Measurements from ENCODE around the gene PSMA4.

- TF ChIP-seq CTCF (IDR thresholded peaks at IDR 0.05 in 2 of 3, conservative IDR thresholded peaks at IDR 0.05 in 1 of 3; ENCODE audit: control insufficient read depth in 2 of 3, extremely low read depth in 1 of 3, insufficient read depth in 1 of 3, low read depth in 3 of 3, low read length in 3 of 3) (no peak), POLR2AphosphoS2 (IDR thresholded peaks at IDR 0.05; ENCODE audit: low read depth, low read length) (no peak), MAX (IDR thresholded peaks at IDR 0.05; ENCODE audit: low read depth, low read length) (no peak), PML (IDR thresholded peaks at IDR 0.05; ENCODE audit: low read length) (no peak), PKNOX1 (IDR thresholded peaks at IDR 0.05) (no peak), HDAC6 (IDR thresholded peaks at IDR 0.05; ENCODE audit: unreplicated experiment) (no peak), POLR2AphosphoS5 (IDR thresholded peaks at IDR 0.05; ENCODE audit: low read length) (no peak), LARP7 (IDR thresholded peaks at IDR 0.05) (no peak), JUND (IDR thresholded peaks at IDR 0.05; ENCODE audit: low read depth, low read length) (no peak), PRDM15 (CRISPR knock-in tag; IDR thresholded peaks at IDR 0.05) (no peak), ZNF592 (IDR thresholded peaks at IDR 0.05) (no peak), EP300 (IDR thresholded peaks at IDR 0.05; ENCODE audit: borderline replicate concordance in 1 of 2, control insufficient read depth in 1 of 2, low read depth in 2 of 2, low read length in 2 of 2) (no peak)
Measured at GRCh38 chr15:78550194-78550593, 9.9 kb downstream of the PSMA4 start.
